Smooth muscle cell (in vitro differentiated cells): Measurements from ENCODE around the gene RABGGTA. TPM values are rescaled to one million over a fixed set of nuclear protein-coding genes. Genes with fewer than 3 reads are reported as not detected.

Experiments used
- DNase-seq: peaks from one replicate; lab custom pipeline; 2025; ENCODE audit not compliant: unreplicated experiment; lab: John Stamatoyannopoulos, UW
- H2AFZ ChIP-seq: fragments of 200-600 bp; sonication (generic); 2 replicates; pipeline ENCODE4 v1.6.0; 2016; ENCODE audit warnings: antibody characterized with exemption, low read depth, mild to moderate bottlenecking
- H3F3A ChIP-seq: fragments of 200-600 bp; sonication (generic); 2 replicates; pipeline ENCODE4 v1.6.0; 2017; ENCODE audit warnings: antibody characterized with exemption, low read depth
- H3K27ac ChIP-seq: fragments of 200-600 bp; sonication (generic); 2 replicates; pipeline ENCODE4 v1.5.1; 2016; ENCODE audit warnings: low read depth, mild to moderate bottlenecking
- H3K27me3 ChIP-seq: fragments of 200-600 bp; sonication (generic); 2 replicates; pipeline ENCODE4 v1.6.1; 2016; ENCODE audit warnings: low read depth, mild to moderate bottlenecking
- H3K36me3 ChIP-seq: fragments of 200-600 bp; sonication (generic); 2 replicates; pipeline ENCODE4 v1.5.1; 2016; ENCODE audit warnings: low read depth
- H3K4me1 ChIP-seq: fragments of 200-600 bp; sonication (generic); 2 replicates; pipeline ENCODE4 v1.5.1; 2016; ENCODE audit warnings: low read depth
- H3K4me2 ChIP-seq: fragments of 200-600 bp; sonication (generic); 2 replicates; pipeline ENCODE4 v1.6.0; 2016; ENCODE audit warnings: mild to moderate bottlenecking
- H3K4me3 ChIP-seq: fragments of 200-600 bp; sonication (generic); 2 replicates; pipeline ENCODE4 v1.5.1; 2016; ENCODE audit warnings: mild to moderate bottlenecking
- H3K79me2 ChIP-seq: fragments of 200-600 bp; sonication (generic); 2 replicates; pipeline ENCODE4 v1.6.0; 2016; ENCODE audit warnings: low read depth, mild to moderate bottlenecking
- H3K9ac ChIP-seq: fragments of 200-600 bp; sonication (generic); 2 replicates; pipeline ENCODE4 v1.6.0; 2016; ENCODE audit warnings: low read depth
- H3K9me3 ChIP-seq: fragments of 200-600 bp; sonication (generic); replicated peaks from 2 replicates; pipeline ENCODE4 v1.5.1; 2016; ENCODE audit warnings: low read depth
- H4K20me1 ChIP-seq: fragments of 200-600 bp; sonication (generic); 2 replicates; pipeline ENCODE4 v1.6.0; 2016; ENCODE audit warnings: low read depth
- WGBS: methylation state at CpG from one replicate; pipeline ENCODE4 v1.1.7; 2016; ENCODE audit warnings: low lambda C conversion rate; 5-methylcytosine and 5-hydroxymethylcytosine counted together
- polyA plus RNA-seq: library from polyadenylated mRNA; unstranded; fragments of >200 nt; fragmentation: Nextera tagmentation; extraction: Ambion mirVana; gene quantifications from 2 replicates; pipeline ENCODE4 v1.2.1, GENCODE V29; 2016
- total RNA-seq: library from RNA; depleted of rRNA; stranded (reverse); fragments of >200 nt; gene quantifications from 2 replicates; pipeline ENCODE4 v1.2.3, GENCODE V29; 2014
- TF ChIP-seq, protein P1 (sequence below): fragments of 200-600 bp; sonication (generic); IDR thresholded peaks from 2 replicates; pipeline ENCODE4 v1.5.1; 2017; ENCODE audit warnings: borderline replicate concordance, mild to moderate bottlenecking, antibody characterized with exemption; ENCODE audit not compliant: insufficient read depth, poor library complexity, severe bottlenecking

RABGGTA gene
- total and polyA plus RNA-seq, 2 experiments from 2014 or later, result 18.5 to 33.4 TPM

DNA sequence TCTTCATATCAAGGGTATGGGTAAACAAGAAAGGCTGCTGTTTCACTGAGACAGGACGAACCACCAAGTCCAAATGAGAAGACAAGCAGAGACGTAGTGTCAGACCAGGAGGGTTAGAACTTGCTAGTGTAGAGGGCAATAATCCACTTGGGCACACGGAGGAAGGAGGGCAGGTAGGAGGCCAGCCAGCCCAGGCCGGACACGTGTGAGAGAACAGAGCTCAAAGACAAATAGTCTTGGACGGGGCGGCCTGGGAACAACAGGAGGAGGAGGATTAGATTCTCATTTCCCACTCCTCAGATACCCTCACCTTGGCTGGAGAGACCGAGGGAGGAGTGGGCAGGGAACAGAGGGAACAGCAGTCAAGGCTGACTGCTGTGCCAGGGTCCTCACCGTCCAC is 19.3 kb upstream of the RABGGTA start:
- no peaks in the 10 kb centered on the region for H3K36me3 ChIP-seq
- DNase-seq, result no peak
- TF ChIP-seq, protein P1, sequence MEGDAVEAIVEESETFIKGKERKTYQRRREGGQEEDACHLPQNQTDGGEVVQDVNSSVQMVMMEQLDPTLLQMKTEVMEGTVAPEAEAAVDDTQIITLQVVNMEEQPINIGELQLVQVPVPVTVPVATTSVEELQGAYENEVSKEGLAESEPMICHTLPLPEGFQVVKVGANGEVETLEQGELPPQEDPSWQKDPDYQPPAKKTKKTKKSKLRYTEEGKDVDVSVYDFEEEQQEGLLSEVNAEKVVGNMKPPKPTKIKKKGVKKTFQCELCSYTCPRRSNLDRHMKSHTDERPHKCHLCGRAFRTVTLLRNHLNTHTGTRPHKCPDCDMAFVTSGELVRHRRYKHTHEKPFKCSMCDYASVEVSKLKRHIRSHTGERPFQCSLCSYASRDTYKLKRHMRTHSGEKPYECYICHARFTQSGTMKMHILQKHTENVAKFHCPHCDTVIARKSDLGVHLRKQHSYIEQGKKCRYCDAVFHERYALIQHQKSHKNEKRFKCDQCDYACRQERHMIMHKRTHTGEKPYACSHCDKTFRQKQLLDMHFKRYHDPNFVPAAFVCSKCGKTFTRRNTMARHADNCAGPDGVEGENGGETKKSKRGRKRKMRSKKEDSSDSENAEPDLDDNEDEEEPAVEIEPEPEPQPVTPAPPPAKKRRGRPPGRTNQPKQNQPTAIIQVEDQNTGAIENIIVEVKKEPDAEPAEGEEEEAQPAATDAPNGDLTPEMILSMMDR, result no peak
- no peaks in the 10 kb centered on the region for H3F3A ChIP-seq
- H4K20me1 ChIP-seq, result no peaks in the 10 kb centered on the region
- no peaks in the 10 kb centered on the region for H3K27me3 ChIP-seq
- no peaks in the 10 kb centered on the region for H3K79me2 ChIP-seq
- no peaks in the 10 kb centered on the region for H3K9me3 ChIP-seq
- no peak overlapping the region for H3K4me3 ChIP-seq
- no peak overlapping the region for H3K27ac ChIP-seq
- H3K9ac ChIP-seq, result no peak overlapping the region
- H2AFZ ChIP-seq, result no peak overlapping the region
- no peaks in the 10 kb centered on the region for H3K4me1 ChIP-seq
- 90% methylated on average over 9 of the region's 9 CpGs for WGBS
- no peak overlapping the region for H3K4me2 ChIP-seq

DNA sequence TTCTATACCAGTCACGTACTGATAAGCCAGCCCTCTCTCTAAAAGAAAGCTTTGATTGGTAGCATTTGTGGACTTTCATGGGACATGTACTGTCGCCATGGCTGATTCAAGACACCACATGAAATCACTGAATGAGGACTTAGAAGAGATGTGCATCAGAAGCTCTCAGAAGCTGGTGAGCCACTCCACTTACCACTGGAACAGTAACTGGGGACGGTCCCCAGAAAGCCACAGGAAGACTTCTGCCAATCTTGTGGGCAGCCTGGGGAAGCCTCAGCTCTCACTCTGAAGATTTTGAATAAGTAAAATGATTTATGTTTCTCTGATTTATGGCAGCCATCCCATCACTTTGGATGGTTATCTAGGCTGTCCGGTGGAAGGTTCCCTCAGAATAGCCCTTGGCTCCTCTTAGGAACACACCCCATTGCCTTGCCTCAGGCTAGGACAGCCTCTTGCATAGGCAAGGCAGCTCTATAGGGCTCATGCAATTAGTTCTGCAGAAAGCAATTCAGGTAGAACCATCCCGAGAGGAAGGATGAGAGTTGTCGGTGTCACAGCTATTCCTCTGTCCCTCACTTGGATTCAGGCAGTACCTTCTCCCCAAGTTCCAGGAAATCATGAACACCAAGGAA is 18.4 kb upstream of the RABGGTA start:
- Histone ChIP-seq H2AFZ (no peak overlapping the region), H3K4me2 (no peak overlapping the region), H3K9me3 (no peaks in the 10 kb centered on the region), H3K27ac (no peak overlapping the region), H3K27me3 (no peaks in the 10 kb centered on the region), H3K4me1 (no peaks in the 10 kb centered on the region), H4K20me1 (no peaks in the 10 kb centered on the region), H3K9ac (no peak overlapping the region), H3K4me3 (no peak overlapping the region), H3K36me3 (no peaks in the 10 kb centered on the region), H3F3A (no peaks in the 10 kb centered on the region), H3K79me2 (no peaks in the 10 kb centered on the region)
- DNase-seq, result no peak
- TF ChIP-seq, protein P1, result no peak
- WGBS, result 95% methylated on average over 6 of the region's 6 CpGs

- Histone ChIP-seq H3K36me3 (no peaks in the 10 kb centered on the region), H3K9me3 (no peaks in the 10 kb centered on the region), H3K4me1 (no peaks in the 10 kb centered on the region), H3K4me3 (no peak overlapping the region), H3F3A (no peaks in the 10 kb centered on the region), H3K27me3 (no peaks in the 10 kb centered on the region), H2AFZ (no peak overlapping the region), H4K20me1 (no peaks in the 10 kb centered on the region), H3K27ac (no peak overlapping the region), H3K79me2 (no peaks in the 10 kb centered on the region), H3K4me2 (no peak overlapping the region), H3K9ac (no peak overlapping the region)
- WGBS, result 93% methylated on average over 5 of the region's 5 CpGs
- DNase-seq, result no peak
- TF ChIP-seq, protein P1, result no peak
Observed at GRCh38 chr14:24286996-24287395, 15.6 kb upstream of the RABGGTA start.

GRCh38 chr14:24285351-24285750 is 14.0 kb upstream of the RABGGTA start:
- H3K4me2 ChIP-seq, result no peak overlapping the region
- no peak overlapping the region for H2AFZ ChIP-seq
- no peaks in the 10 kb centered on the region for H3K9me3 ChIP-seq
- WGBS, result 47% methylated on average over 4 of the region's 4 CpGs
- H3K36me3 ChIP-seq, result no peaks in the 10 kb centered on the region
- DNase-seq, result no peak
- no peaks in the 10 kb centered on the region for H3K79me2 ChIP-seq
- H3K9ac ChIP-seq, result no peak overlapping the region
- peak overlapping the region; percentile 22 for H3K27ac ChIP-seq
- TF ChIP-seq, protein P1, result no peak
- no peaks in the 10 kb centered on the region for H4K20me1 ChIP-seq
- no peaks in the 10 kb centered on the region for H3K4me1 ChIP-seq
- H3K27me3 ChIP-seq, result no peaks in the 10 kb centered on the region
- no peak overlapping the region for H3K4me3 ChIP-seq
- no peaks in the 10 kb centered on the region for H3F3A ChIP-seq
